GM12891 (cell line): ENCODE measurements around the gene HCST.

ENCODE experiments used
- DNase-seq: peaks from one replicate; pipeline ENCODE4 v3.0.0; 2011; ENCODE audit warnings: low spot score; ENCODE audit not compliant: insufficient read length
- FAIRE-seq: peaks from 2 replicates; lab custom pipeline; 2011; peaks lifted over from hg19 to GRCh38; lab: Jason Lieb, UNC
- PAX5 ChIP-seq: IDR thresholded peaks from 2 replicates; pipeline ENCODE4 v1.6.1; 2011; ENCODE audit warnings: low read length, moderate library complexity, mild to moderate bottlenecking; ENCODE audit not compliant: insufficient read depth, severe bottlenecking
- POLR2A ChIP-seq: IDR thresholded peaks from 2 replicates; pipeline ENCODE4 v1.6.1; 2011; ENCODE audit warnings: low read depth, low read length, control low read depth
- POLR2AphosphoS5 ChIP-seq: IDR thresholded peaks from 2 replicates; pipeline ENCODE4 v1.6.1; 2011; ENCODE audit warnings: low read depth, low read length, control low read depth
- POU2F2 ChIP-seq: IDR thresholded peaks from 2 replicates; pipeline ENCODE4 v1.6.1; 2011; ENCODE audit warnings: low read depth, mild to moderate bottlenecking, control low read depth, low read length, moderate library complexity
- SPI1 ChIP-seq: IDR thresholded peaks from 2 replicates; pipeline ENCODE4 v1.6.1; 2011; ENCODE audit warnings: low read depth, low read length, control low read depth
- TAF1 ChIP-seq: IDR thresholded peaks from 2 replicates; pipeline ENCODE4 v1.6.1; 2011; ENCODE audit warnings: low read depth, low read length, control low read depth

Gene HCST

DNA sequence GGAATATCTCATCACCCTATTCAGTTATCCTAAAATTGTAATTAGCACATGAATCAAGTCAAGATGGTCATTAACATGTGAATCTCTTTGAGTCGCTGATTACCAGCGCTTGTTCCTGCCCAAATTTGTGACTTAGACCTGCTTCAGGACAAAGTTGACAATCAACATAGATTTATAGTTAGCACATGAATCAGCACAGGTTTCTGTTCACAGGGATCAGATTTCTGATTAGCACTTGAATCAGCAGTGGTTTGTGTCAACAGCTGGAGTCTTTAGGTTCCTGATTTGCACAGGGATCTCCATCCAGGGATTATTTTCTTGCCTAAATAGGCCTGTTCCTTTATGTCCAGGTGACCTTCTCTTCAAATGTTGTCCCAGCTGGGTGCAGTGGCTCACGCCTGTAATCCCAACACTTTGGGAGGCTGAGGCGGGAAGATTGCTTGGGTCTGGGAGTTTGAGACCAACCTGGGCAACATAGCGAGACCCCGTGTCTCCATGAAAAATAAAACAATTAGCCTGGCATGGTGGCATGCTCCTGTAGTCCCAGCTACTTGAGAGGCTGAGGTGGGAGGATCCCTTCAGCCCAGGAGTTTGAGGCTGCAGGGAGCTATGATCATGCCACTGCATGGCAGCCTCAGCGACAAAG is 30.1 kb downstream of the HCST start:
- no peak for FAIRE-seq
- TF ChIP-seq PAX5 (no peak), POLR2AphosphoS5 (no peak), POLR2A (no peak), TAF1 (no peak), SPI1 (no peak), POU2F2 (no peak)
- no peak for DNase-seq

DNA sequence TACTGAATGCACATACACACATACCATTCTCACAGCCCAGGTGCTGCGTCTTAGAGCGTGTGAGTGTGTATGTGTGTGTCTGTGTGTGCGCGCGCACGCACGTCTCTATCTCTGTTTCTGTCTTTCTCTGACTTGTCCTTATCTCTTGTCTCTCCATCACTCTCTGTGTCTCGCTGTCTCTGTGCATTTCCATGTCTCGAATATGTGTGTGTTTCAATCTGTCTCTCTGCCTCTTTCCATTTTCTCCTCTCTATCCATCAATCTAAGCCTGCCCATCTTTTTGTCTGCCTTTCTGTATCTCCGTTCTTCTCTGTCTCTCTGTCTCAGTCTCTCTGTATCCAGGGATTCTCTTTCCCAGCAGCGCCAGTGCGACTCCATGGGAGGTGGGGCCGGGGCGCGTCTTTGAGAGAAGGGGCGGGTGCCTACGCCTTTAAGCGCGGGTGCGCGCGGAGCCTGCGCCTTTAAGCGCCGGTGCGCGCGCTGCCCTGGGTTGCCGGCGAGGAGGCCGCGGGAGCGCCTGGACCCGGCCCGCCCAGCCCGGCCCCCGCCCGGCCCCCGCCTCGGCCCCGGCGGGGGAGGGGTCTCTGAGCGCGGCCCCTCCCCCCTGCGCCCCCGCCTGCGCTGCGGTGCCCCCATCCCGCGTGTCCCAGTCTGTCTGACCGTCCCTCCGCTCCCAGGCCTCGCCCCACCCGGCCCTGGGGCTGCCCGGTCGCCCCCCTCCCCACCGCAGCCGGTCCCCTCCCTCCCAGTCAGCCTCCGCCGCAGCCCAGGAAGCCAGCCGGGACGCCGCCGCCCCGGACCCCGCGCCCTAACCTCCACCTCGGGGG is 33.8 kb downstream of the HCST start, which contains the start of gene LRFN3:
LRFN3 (plus strand) TSS at position 464 of the 827 bp plus-strand sequence. CDS start 3,052 bp downstream, outside the sequence.
- TF ChIP-seq PAX5 (no peak), SPI1 (no peak), POLR2A (no peak), POU2F2 (no peak), POLR2AphosphoS5 (no peak), TAF1 (no peak)
- DNase-seq (peak; percentile 53), FAIRE-seq (peak; percentile 66)

DNA sequence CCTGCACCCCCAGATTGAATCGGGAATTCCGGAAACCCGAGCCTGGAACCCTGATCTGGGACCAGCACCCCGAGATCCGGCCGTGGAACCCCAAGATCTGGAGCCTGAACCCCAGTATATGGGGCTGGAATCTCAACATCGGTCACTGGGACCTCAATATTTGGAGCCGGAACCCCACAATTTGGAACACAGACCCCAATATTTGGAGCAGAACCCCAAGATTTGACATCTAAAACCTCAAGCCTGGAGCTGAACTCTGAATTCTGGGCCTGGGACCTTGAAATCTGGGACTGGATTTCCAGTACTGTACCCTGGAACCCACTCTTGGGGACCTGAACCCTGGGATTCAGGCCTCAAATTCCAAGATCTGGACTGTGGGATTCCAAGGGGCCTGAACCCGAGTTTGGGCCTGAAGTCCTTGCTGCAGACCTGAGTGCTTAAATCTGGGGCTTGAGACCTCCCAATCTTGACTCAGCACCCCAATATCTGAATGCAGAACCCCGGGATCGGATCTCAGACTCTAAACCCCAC is 34.5 kb downstream of the HCST start:
- no peak for DNase-seq
- no peak for TF ChIP-seq POU2F2
- TF ChIP-seq PAX5 = no peak
- no peak for TF ChIP-seq POLR2A
- no peak for TF ChIP-seq SPI1
- TF ChIP-seq POLR2AphosphoS5 = no peak
- no peak for TF ChIP-seq TAF1
- FAIRE-seq = no peak

GRCh38 chr19:35937345-35938281 is 35.3 kb downstream of the HCST start:
- TF ChIP-seq POLR2AphosphoS5 (no peak), POLR2A (no peak), PAX5 (no peak), TAF1 (no peak), SPI1 (no peak)
- DNase-seq (no peak), FAIRE-seq (no peak)

- TF ChIP-seq TAF1 (no peak), SPI1 (no peak), PAX5 (no peak), POLR2A (no peak), POLR2AphosphoS5 (no peak), POU2F2 (no peak)
- DNase-seq = no peak
- FAIRE-seq = no peak
Measured at GRCh38 chr19:35938282-35939224, 36.2 kb downstream of the HCST start.

GRCh38 chr19:35939307-35940077 is 37.2 kb downstream of the HCST start:
- FAIRE-seq (no peak), DNase-seq (no peak)
- TF ChIP-seq TAF1 = no peak
- no peak for TF ChIP-seq POU2F2
- no peak for TF ChIP-seq SPI1
- TF ChIP-seq POLR2AphosphoS5 = no peak
- no peak for TF ChIP-seq PAX5
- no peak for TF ChIP-seq POLR2A

GRCh38 chr19:35940078-35940775 is 37.9 kb downstream of the HCST start:
- FAIRE-seq (no peak), DNase-seq (no peak)
- TF ChIP-seq POU2F2 (no peak), PAX5 (no peak), SPI1 (no peak), POLR2A (no peak), POLR2AphosphoS5 (no peak), TAF1 (no peak)
